ENCODE measurements around the gene PARD3. TPM values are rescaled to one million over a fixed set of nuclear protein-coding genes. Genes with fewer than 3 reads are reported as not detected.

The PARD3 gene
- total RNA-seq, 1 donor from 2014 or later: 37.5 TPM

DNA sequence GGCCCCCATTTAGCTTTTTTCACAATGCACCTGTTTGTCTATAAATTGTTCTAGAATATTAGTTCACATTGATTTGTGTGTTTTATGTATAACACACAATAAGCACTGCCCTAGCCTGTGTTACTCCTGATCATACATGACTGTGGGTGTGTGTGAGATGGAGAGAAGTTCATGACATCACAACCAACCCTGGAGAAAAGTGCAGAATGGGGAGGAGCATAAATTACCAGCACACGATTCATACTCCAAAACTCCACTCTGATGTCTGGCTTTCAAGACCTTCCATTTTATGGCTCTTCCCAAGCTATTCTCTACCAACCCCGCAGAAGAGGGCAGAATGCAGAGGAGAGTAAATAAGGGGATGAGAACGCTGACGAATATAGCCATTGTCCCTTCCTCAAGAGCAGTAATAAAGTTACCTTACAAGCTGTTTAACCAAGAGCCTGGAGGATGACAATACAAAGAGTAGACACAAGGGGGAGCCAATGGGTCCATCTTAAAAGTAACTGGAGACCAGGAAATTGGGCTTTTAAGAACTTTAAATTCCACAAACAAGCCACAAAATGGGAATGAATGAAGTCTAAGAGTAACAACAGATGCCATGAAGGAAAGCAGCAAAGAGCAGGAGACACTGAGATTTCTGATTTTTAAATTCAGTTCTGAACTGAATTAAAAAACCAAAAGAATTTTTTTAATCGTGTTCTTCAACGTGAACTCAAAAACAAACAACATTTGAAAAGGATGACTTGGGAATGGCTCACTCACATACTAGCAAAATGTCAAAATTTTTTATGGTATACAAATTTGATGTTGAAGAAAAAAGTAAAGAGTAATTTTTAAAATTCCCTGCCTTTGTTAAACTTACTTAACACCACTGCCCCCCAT, 159.6 kb downstream of the PARD3 start:
- Histone ChIP-seq H3K9me3 (no peaks in the 10 kb centered on the region), H3K36me3 (no peaks in the 10 kb centered on the region), H3K27ac (no peak overlapping the region), H3K4me3 (no peak overlapping the region), H3K4me1 (peaks cover 0 to 3% of the 10 kb centered on the region in 2 donors), H3K27me3 (no peaks in the 10 kb centered on the region)
- TF ChIP-seq CTCF (IDR thresholded peaks at IDR 0.05): peak; percentile 42 to 68 (median 58)
- no peak for DNase-seq (ENCODE audit: low spot score in 2 of 2)
- intact Hi-C loops (cut with DNase I): no loop called here

DNA sequence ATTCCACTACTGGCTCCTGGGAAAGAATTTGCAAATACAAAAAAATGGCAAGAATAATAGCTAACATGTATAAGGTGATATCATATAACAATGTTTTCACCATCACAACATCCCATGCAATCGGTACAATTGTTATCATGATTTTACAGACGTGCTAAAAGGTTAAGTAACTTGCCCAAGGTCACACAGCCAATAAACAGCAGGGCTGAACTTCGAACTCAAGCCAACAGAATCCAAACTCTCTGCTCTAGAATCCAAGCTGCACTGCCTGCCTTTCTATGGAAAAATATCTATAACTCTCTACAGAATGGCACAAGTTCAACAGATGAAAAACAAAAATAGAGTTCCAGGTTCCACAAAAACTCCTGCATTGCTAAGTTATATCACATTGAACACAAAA, 160.9 kb downstream of the PARD3 start:
- Histone ChIP-seq H3K4me3 (no peak overlapping the region), H3K27ac (no peak overlapping the region), H3K36me3 (no peaks in the 10 kb centered on the region), H3K4me1 (peaks cover 0 to 3% of the 10 kb centered on the region in 2 donors), H3K27me3 (no peaks in the 10 kb centered on the region), H3K9me3 (no peaks in the 10 kb centered on the region)
- intact Hi-C loops (cut with DNase I): no loop called here
- DNase-seq (ENCODE audit: low spot score in 2 of 2): no peak
- no peak for TF ChIP-seq CTCF (IDR thresholded peaks at IDR 0.05)

GRCh38 chr10:34653530-34653929, 161.6 kb downstream of the PARD3 start:
- intact Hi-C loops (cut with DNase I): no loop called here
- Histone ChIP-seq H3K27ac (no peak overlapping the region), H3K36me3 (no peaks in the 10 kb centered on the region), H3K9me3 (no peaks in the 10 kb centered on the region), H3K4me3 (no peak overlapping the region), H3K27me3 (no peaks in the 10 kb centered on the region), H3K4me1 (peaks cover 0 to 3% of the 10 kb centered on the region in 2 donors)
- no peak for TF ChIP-seq CTCF (IDR thresholded peaks at IDR 0.05)
- no peak for DNase-seq (ENCODE audit: low spot score in 2 of 2)

- intact Hi-C loops (cut with DNase I): no loop called here
- H3K27me3 ChIP-seq: no peaks in the 10 kb centered on the region
- DNase-seq (ENCODE audit: low spot score in 2 of 2): no peak
- peaks cover 0 to 3% of the 10 kb centered on the region in 2 donors for H3K4me1 ChIP-seq
- no peaks in the 10 kb centered on the region for H3K9me3 ChIP-seq
- H3K36me3 ChIP-seq: no peaks in the 10 kb centered on the region
- H3K4me3 ChIP-seq: no peak overlapping the region
- TF ChIP-seq CTCF (IDR thresholded peaks at IDR 0.05): no peak
- no peak overlapping the region for H3K27ac ChIP-seq
Measured at GRCh38 chr10:34651416-34652195, 163.5 kb downstream of the PARD3 start.

GRCh38 chr10:34650156-34650555, 164.9 kb downstream of the PARD3 start:
- no peak for DNase-seq (ENCODE audit: low spot score in 2 of 2)
- Histone ChIP-seq H3K9me3 (no peaks in the 10 kb centered on the region), H3K4me1 (no peaks in the 10 kb centered on the region), H3K36me3 (no peaks in the 10 kb centered on the region), H3K4me3 (no peak overlapping the region), H3K27ac (no peak overlapping the region), H3K27me3 (no peaks in the 10 kb centered on the region)
- intact Hi-C loops (cut with DNase I): no loop called here
- no peak for TF ChIP-seq CTCF (IDR thresholded peaks at IDR 0.05)
